Endothelial cell of hepatic sinusoid (primary cell): ENCODE results near the gene LEP.
"Not testable (repeated sequence)": the region's sequence is repeated elsewhere in the genome, so short reads cannot be mapped to it uniquely, and the experiment has no call there.

ENCODE experiments used
- in situ Hi-C: cut with HindIII; loops from 2 replicates; pipeline ENCODE4 v1.10.0; 2017; ENCODE audit warnings: low sequenced_read_pairs

The LEP gene

DNA sequence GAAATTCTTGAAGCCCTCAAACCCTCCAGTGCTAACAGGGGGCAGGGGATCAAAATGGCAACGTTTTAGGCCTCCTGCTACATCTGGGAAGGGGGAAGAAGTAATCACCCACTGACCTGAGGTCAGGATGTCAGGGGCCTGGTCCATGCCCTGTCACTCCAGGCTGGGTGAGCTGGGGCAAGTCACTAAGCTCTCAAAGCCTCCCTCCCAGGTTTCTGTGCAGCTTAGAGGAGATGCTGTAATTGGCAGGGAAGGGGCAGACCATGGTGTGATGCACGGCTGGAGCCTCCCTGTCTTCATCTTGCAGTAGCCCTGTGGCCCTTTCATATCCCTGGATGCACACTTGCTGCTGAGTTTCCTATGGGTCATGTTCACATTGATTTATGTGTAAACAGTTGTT is 27.2 kb downstream of the LEP start:
- in situ Hi-C loops, result no loop called here

DNA sequence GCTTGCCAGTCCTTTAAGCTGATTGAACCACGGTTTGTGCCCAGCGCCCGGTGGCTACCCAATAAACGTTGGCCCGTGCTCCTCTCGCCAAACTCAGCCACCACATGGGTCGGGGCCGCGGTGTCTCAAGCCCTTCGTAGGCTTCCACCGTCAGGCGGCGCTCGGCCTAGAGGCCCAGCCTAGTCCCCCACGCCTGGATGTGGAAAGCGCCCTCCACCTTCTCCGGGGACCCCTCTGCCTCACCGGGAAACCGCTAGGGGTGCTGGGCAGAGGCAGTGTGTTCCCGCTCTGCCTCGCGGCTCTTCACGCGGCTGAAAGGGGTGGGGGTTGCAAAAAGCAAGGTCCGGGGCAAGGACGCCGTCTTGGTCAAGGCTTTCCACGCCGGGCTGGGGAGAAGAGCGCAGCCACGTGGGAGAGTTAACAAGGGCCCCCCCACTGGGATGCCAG is 29.8 kb downstream of the LEP start:
- in situ Hi-C loops, result loop anchor here (5.0 kb wide), 1 partner anchor 61 kb away; no protein-coding TSS in a partner anchor

DNA sequence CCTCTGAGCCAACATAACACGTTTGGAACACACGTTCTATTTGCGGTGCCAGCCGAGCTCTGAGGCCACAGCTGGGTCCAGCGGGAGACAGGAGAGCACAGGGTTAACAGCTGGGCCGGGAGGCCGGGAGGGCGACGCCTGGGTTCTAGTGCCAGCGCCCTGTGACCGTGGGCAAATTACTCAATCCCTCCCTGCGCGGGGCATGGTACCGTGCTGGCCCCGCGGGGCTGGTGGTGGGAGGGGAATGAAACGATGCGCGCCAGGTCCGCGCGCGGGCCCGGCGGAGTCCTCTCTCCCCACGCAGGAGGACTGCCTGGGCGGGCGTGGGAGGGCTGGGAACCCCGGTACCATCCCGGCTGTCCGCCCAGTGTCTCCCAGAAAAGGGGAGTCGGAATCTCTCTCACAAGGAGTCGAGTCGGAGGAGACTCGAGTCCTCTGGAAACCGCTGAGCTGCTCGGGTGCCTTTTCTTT is 30.4 kb downstream of the LEP start:
- in situ Hi-C loops, result loop anchor here (5.0 kb wide), 1 partner anchor 61 kb away; no protein-coding TSS in a partner anchor

DNA sequence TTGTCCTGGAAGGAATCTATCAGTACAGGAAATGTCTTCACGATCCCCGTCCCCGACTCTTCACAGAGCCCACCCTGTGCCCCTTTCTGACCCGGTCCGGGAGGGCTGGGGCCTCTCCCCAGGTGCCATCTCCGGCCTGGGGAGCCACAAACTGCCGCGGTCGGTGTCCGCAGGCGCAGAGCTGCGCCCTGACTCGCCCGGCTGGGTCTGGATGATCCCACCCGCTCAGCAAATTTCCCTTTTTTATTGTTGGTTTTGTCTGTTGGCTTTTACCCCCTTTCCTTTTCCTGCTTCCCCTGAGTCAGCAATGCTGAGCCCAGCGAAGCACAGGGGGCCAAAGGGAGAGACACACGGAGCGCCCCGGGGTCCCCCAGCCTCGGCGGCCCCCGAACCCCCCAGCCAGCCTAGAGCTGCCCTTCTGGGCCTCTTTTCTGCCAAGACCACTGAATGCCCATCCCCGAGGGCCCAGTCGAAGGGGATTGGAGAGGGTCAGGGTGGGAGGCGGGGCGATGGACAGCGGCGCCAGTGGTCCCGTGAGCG is 30.9 kb downstream of the LEP start:
- in situ Hi-C loops, result loop anchor here (5.0 kb wide), 1 partner anchor 60 kb away; no protein-coding TSS in a partner anchor

DNA sequence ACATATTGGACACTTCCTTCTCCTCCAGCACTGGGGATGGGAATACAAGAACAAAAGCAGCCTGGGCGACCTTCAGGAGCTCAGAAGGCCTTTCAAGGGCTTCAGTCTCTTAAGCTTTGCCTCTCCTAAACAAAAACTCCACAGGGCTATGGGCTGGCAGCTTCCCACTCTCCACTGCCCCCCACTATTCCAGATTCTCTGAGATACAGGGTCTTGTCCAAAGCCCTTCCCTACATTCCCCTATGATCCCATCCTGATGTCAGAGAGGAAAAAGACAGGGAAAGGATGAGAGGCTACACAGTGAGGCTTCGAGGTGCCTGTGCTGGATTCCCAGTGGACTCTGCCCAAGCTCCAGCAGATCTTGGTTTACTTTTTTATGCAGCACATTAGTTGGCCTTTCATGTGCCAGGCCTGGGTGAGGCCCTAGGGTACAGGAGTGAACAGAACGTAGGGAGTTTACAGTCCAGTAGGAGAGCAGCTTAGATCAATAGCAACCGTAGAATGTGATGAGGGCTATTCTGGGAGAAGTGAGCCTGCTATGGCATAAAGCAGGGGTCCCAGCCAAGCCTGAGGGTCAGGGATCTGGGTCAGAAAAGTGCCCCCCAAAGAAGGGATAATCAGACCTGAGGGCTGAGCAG is 33.3 kb downstream of the LEP start:
- in situ Hi-C loops, result loop anchor here (5.0 kb wide), 1 partner anchor 58 kb away; no protein-coding TSS in a partner anchor

DNA sequence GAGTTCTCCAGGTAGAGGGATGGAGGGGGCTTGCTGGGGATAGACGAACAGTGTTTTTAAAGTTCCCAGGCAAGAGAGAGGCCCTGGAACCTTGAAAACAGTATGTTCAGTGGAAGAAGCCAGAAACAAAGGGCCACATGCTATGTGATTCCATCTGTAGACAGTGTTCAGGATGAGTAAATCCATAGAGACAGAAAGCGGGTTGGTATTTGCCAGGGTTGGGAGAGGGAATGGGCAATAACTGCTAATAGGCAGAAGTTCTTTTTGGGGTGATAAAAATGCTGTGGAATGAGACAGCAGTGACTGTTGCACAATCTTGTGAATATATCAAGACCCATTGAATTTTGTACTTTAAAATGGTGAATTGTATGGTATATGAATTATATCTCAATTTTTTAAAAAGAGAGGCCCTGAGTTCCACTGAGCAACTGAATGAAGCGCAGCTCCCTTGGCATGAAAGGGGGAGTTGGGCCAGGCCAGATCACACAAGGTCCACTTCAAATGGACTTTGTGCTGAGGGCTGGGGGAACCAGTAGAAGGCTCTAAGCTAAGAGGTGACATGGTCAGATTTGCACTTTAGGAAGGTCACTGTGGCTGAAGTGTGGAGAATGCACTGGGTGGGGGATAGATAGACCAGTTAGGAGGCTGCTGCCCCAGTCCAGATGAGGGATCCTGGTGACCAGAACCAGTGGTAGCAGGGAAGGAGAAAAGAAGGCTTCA is 34.0 kb downstream of the LEP start:
- in situ Hi-C loops, result loop anchor here (5.0 kb wide), 1 partner anchor 57 kb away; no protein-coding TSS in a partner anchor

DNA sequence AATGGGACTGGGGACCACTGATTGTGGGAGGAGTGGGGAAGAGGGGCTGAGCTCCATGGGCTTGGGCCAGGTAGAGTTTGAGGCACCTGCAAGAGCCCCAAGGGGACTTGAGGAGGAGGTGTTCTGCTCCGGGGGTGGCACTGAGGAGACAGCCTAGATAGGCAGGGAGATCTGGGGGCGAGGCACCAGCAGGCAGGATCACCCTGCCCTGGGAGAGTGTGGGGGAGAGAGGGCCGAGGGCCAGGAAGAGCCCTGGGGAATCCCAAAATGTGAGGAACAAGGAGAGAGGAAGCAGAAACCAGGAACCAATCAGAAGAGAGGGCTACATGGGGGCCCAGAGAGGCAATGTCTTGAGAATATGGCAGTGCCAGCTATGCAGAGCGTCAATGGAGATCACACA is 34.6 kb downstream of the LEP start:
- in situ Hi-C loops, result no loop called here

DNA sequence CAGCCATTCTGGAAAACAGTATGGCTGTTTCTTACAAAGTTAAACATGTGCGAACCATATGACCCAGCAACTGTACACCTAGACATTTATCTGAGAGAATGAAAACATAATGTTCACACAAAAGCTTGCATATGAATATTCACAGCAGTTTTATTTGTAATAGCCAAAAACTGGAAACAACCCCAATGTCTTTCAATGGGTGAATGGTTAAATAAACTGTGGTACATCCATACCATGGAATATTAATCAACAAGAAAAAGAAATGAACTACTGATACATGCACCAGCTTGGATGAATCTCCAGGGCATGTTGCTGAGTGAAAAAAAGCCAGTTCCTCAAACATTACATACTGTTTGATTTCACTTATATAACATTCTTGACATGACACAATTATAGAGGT is 37.3 kb downstream of the LEP start:
- in situ Hi-C loops, result no loop called here

DNA sequence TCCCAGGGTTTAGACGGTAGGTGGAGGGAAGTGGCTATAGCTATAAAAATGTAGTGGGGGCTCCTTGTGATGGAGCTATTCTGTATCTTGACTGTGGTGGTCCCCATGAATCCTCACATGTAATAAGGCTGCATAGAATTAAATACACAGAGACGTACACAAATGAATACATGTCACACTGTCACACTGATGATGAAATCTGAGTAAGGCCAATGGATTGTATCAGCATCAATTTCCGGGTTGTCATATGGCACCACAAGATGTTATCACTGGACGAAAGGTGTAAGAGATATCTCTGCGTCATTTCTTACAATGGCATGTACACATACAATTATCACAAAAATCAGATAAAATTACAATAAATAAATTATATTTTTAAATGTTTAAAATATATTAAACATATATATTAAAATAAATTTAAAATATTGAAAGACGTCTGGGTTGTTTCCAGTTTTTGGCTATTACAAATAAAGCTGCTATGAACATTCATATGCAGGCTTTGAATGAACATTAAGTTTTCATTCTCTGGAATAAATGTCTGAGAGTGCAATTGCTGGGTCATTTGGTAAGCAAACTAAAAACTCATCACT is 38.1 kb downstream of the LEP start:
- in situ Hi-C loops, result no loop called here

DNA sequence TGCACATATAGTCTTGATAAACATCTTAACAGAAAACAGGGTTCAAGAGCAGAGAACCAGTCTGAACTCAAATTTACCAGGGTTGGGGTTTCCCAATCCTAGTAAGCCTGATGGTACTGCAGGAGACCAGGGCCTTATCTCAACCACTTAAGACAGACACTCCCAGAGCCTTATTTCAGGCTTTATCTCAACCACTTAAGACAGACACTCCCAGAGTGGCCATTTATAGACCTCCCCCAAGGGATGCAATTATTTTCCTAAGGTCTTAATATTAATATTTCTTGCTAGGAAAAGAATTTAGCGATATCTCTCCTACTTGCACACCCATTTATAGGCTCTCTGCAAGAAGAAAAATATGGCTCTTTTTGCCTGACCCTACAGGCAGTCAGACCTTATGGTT is 39.4 kb downstream of the LEP start:
- in situ Hi-C loops, result not testable (repeated sequence)

DNA sequence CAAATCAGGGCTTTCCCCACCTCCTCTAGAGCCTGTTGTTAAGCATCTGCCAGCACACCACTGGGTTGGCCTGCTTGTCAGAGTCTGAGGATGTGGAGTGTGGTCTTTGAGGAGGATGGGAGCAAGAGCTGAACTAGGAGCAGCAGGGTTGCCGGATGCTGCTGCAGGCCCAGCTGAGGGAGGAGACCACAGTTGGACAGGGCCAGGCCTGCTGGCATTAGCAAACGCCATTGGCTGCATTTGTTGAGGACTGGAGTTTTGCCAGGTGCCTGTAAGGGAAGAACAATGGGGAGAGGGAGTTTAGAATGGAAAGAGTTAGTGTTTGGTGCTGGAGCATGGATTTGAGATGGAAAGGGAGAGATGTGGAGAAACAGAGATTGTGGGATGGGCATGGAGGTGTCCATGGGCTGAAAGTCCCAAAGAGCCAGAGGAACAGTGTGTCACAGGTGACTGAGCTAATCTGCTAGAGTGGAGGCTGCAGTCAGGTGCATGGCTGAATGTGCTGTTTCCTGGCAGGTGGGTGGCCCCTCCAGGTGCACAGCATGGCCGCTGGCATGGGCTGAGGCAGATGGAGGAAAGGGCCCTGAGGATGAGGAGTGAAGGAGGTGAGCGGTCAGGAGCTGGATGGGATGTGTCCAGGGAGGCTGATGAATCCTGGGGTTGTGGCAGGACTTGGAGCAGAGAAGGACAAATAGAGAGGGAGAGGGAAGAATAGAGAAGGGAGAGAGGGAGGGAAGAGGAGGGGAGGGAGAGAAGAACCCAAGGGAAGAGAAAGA is 40.7 kb downstream of the LEP start:
- in situ Hi-C loops, result no loop called here

DNA sequence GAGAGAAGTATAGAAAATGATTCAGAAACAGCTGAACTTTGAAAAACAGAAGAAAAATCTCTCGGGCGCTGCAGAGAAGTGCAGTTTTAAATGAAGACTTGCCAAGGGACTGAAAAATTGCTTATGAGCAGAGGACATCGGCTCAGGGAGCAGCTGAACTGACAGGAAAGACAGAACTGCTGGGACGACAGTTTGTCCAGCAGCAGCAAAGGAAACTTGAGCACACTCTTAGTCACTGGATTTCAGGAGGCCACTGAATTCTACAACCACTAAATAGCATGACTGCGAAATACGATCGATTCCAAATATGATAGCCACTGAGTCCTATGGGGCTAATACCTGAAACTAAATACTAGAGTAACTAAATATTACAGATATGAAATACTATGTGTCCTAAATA is 43.0 kb downstream of the LEP start:
- in situ Hi-C loops, result no loop called here

DNA sequence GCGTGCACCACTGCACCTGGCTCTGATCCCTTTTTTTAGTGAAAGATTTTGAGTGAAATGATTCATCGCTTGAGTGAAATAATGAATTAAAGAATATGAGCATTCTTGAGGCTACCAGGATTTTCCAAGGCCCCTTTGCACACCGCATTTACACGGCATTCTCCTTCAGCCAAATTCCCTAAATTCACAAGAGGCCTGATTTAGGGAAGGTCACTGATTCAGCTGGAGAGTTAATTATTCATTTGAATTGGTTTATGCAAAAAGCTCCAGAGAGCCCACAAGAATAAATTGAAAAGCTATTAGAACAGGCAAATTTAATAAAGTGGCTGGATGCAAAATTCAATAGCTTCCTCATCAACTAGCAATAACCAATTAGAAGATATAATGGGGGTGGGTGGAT is 46.5 kb downstream of the LEP start:
- in situ Hi-C loops, result no loop called here

DNA sequence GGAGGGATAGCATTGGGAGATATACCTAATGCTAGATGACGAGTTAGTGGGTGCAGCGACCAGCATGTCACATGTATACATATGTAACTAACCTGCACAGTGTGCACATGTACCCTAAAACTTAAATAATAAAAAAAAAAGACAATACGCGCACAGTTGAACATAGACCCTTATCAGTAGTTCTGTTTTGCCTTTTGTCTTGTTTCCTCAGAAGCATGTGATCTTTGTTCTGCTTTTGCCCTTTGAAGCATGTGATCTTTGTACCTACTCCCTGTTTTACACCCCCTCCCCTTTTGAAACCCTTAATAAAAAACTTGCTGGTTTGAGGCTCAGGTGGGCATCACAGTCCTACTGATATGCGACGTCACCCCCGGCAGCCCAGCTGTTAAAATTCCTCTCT is 56.9 kb downstream of the LEP start:
- in situ Hi-C loops, result not testable (repeated sequence)

DNA sequence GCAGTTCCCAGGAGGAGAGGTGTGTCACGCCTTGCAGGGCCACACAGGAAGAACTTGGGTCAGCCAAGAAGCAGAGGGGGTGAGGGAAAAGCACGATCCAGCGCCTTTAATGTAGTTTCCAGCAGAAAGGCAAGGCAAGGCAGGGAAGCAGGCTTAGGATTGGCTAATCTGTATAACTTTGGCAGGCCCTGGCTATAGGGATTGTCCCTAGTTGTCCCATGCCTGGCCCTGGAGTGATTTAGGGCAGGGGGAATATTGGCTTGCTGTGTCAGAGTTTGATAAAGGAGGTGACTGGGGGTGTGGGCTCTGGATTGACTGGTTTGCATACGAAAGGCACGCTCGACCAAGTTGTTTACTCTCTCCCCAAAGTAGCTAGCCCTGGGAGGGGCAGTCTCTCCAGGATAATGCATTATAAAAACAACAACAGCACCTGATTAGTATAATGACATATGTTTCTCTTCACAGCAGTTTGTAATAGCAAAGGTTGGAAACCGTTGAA is 58.1 kb downstream of the LEP start:
- in situ Hi-C loops, result no loop called here

DNA sequence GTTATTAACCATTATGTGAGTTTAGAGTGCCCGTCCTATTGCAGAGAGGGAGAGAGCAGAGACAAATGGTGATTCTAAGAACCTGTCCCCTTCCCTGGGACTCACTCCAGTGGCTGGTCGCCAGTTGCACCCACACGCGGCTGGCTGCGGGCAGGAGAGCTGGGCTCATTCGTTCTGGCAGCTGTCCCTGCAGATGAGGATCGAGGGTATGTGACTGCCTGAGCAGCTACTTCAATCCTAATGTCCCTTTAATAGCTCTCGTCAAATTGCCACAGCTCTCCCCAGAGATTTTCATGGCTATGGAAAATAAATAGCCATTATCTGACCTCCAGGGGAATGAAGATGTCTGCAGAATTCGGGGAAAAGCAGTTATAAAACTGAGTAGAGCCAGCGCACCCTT is 61.1 kb downstream of the LEP start:
- in situ Hi-C loops, result no loop called here

DNA sequence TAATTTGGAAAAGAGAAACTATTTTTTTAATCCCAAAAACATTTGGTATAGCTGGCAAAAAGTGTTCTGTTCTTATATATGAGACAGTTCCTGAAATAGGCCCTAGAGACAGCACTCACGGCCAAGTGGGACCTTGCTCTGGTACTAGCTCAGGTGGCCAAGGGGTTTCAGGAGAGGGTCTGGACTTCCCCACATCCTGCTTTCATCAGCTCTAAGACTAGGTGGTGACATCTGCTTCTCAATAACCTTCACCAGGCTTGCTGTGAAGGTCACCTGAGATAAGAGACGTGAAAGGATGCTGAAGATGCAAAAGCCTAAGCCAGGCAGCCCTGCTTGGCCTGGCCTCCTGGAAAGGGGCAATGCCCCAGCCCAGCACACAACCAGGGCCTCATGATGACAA is 62.1 kb downstream of the LEP start:
- in situ Hi-C loops, result no loop called here

DNA sequence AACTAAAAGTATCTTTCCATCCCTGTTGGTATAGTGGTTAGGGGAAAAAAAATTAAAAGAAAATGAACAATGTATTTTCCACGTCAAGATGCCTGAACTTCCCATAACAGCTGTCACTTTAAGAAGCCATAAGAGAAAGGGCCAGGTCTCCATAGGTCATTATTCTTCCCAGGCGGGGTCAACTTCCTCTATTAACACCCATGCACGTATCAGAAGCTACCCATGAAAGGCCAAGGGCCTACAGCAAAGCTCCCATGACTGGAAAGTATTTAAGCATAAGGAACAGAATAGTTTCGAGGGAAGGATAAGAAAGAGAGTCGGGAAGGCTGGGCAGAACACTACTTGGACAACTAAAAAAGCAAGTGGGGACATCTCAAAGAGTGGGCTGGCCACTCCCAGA is 62.6 kb downstream of the LEP start:
- in situ Hi-C loops, result no loop called here

DNA sequence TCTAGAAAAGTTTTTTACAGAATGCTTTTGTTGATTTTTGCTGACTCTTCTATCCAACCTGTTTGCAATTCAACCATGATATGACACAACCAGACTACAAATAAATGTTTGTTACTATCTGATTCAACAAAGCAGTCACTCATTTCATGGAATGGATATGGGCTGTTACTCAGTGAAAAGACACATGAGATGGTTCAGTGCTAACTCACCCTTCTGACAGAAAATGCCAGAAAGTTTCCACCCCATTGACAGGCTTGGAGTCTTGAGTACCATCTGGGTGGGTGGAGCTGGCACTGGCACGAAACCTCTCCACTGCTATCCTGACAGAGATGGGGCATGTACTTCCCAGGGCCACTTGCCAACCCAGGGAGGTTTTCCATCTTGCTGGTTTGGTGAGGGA is 63.1 kb downstream of the LEP start:
- in situ Hi-C loops, result no loop called here

DNA sequence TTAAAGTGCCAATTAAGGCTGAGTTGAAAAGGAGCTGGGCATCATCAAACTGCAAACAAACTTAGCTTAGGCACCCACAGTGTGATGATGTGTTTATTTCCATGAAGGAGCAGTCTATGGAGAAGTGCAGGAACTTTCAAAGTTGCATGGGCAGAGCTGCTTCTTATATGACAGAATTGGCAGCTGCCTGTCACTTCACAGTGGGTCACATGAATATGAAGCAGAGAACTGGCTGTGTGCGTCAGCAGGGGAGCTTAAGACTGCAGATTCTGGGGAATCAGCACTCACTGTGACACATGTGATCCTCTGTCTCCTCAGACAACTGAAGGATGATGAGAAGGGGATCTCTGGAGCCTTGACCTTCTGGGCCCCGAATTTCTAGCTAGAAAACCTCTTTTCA is 66.0 kb downstream of the LEP start:
- in situ Hi-C loops, result no loop called here
